ENCODE data around the gene CCDC188.

DNA sequence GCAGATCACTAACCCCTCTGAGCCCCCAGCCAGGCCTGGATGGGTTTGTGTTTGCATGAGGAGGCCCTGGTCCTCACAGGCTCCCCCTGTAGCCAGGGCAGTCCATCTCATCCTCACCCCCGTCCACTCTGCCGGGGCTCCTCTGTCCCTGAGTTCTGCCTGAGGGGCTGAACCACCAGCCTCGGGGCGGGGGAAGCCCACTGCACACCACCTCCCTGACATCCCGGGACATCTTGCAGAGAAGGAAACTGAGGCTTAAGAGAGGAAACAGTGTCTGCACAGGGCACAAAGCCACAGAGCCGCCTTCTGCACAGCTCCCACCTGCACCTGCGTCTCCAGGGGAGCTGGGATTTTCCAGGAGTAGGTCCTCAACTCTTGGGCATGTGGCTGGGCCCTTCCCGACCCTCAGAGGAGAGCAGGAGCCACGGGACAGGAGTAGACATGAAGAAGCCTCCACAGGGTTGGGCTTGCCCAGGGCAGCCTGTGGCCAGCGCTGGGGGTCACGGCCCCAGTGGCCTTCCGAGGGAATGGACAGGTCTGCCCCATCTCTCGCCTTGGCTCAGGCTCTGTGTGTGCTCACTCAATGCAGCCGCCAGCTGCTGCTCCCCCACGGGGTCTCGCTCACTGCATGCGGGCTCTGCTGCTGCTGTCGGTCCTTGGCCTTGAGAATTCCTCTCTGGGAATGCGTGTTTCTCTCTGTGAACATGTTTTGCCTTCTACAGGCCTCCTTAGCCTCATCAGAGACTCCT lies 45.4 kb upstream of the CCDC188 start:
- TF ChIP-seq, protein P1, sequence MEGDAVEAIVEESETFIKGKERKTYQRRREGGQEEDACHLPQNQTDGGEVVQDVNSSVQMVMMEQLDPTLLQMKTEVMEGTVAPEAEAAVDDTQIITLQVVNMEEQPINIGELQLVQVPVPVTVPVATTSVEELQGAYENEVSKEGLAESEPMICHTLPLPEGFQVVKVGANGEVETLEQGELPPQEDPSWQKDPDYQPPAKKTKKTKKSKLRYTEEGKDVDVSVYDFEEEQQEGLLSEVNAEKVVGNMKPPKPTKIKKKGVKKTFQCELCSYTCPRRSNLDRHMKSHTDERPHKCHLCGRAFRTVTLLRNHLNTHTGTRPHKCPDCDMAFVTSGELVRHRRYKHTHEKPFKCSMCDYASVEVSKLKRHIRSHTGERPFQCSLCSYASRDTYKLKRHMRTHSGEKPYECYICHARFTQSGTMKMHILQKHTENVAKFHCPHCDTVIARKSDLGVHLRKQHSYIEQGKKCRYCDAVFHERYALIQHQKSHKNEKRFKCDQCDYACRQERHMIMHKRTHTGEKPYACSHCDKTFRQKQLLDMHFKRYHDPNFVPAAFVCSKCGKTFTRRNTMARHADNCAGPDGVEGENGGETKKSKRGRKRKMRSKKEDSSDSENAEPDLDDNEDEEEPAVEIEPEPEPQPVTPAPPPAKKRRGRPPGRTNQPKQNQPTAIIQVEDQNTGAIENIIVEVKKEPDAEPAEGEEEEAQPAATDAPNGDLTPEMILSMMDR (optimal IDR thresholded peaks at IDR 0.05 in 1 of 3, IDR thresholded peaks at IDR 0.05 in 1 of 3, conservative IDR thresholded peaks at IDR 0.05 in 1 of 3; ENCODE audit: extremely low read depth in 1 of 3, insufficient read depth in 2 of 3, low read length in 3 of 3), result no peak
- TF ChIP-seq EZH2 (IDR thresholded peaks at IDR 0.05; ENCODE audit: low read length), result no peak

Measured in keratinocyte (primary cell).